HCT116 (cell line): Measurements from ENCODE around the gene PNLIP.

Source experiments
- CEBPB ChIP-seq: IDR thresholded peaks from 2 replicates; pipeline ENCODE4 v1.6.1; 2012; ENCODE audit warnings: low read depth
- EZH2 ChIP-seq: fragments of 200-600 bp; sonication (generic); IDR thresholded peaks from 2 replicates; pipeline ENCODE4 v1.6.1; 2017; ENCODE audit warnings: antibody characterized with exemption, mixed run types
- EZH2phosphoT487 ChIP-seq: fragments of 200-600 bp; IDR thresholded peaks from 2 replicates; pipeline ENCODE4 v1.6.1; 2018; ENCODE audit warnings: antibody characterized with exemption, borderline replicate concordance
- FOSL1 ChIP-seq: IDR thresholded peaks from 2 replicates; pipeline ENCODE4 v1.6.1; 2012; ENCODE audit warnings: low read depth
- JUND ChIP-seq: IDR thresholded peaks from 2 replicates; pipeline ENCODE4 v1.6.1; 2012
- POLR2A ChIP-seq: IDR thresholded peaks from 2 replicates; pipeline ENCODE4 v1.7.0; 2011; ENCODE audit warnings: borderline replicate concordance; ENCODE audit not compliant: insufficient read depth, insufficient read length; ENCODE audit errors: extremely low read depth
- POLR2AphosphoS5 ChIP-seq: IDR thresholded peaks from 2 replicates; pipeline ENCODE4 v1.6.1; 2011; ENCODE audit warnings: mild to moderate bottlenecking, low read depth, low read length, moderate library complexity
- RAD21 ChIP-seq: IDR thresholded peaks from 2 replicates; pipeline ENCODE4 v1.6.1; 2012; ENCODE audit warnings: low read depth, mild to moderate bottlenecking
- SIN3A ChIP-seq: IDR thresholded peaks from 2 replicates; pipeline ENCODE4 v1.6.1; 2012; ENCODE audit warnings: low read depth
- YY1 ChIP-seq: IDR thresholded peaks from 2 replicates; pipeline ENCODE4 v1.6.1; 2011; ENCODE audit warnings: low read length, low read depth, moderate library complexity, mild to moderate bottlenecking; ENCODE audit not compliant: insufficient replicate concordance; ENCODE audit errors: extremely low read depth
- ZNF274 ChIP-seq: fragments of 200-500 bp; sonication (Bioruptor generic); IDR thresholded peaks from 2 replicates; pipeline ENCODE4 v1.6.1; 2014; ENCODE audit warnings: mild to moderate bottlenecking, low read depth, low read length, inconsistent platforms
- TF ChIP-seq, protein P1 (sequence below), 3 experiments: fragments of 200-600 bp in 1 of 3; sonication (generic) in 1 of 3; IDR thresholded peaks in 2 of 3; conservative IDR thresholded peaks in 1 of 3; 2 replicates each; pipeline ENCODE4 v1.5.1; 2012 to 2017; ENCODE audit warnings: low read depth in 2 of 3, low read length in 2 of 3, antibody characterized with exemption in 1 of 3, borderline replicate concordance in 1 of 3, control low read depth in 1 of 3, mild to moderate bottlenecking in 1 of 3, mixed read lengths in 1 of 3, mixed run types in 1 of 3, moderate library complexity in 1 of 3; ENCODE audit not compliant: insufficient read depth in 1 of 3
- TF ChIP-seq, protein P2 (sequence below): IDR thresholded peaks from 2 replicates; pipeline ENCODE4 v1.6.1; 2012

DNA sequence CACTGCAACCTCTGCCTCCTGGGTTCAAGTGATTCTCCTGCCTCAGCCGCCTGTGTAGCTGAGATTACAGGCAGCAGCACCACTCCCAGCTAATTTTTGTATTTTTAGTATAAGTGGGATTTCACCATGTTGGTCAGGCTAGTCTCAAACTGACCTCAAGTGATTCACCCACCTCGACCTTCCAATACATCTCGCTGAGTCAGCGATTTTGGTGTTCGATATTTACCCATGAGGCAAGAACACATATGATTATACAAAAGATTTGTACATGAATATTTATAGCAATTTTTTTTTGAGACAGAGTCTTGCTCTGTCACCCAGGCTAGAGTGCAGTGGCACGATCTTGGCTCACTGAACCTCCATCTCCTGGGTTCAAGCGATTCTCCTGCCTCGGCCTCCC, 19.8 kb downstream of the PNLIP start:
- TF ChIP-seq, protein P1, sequence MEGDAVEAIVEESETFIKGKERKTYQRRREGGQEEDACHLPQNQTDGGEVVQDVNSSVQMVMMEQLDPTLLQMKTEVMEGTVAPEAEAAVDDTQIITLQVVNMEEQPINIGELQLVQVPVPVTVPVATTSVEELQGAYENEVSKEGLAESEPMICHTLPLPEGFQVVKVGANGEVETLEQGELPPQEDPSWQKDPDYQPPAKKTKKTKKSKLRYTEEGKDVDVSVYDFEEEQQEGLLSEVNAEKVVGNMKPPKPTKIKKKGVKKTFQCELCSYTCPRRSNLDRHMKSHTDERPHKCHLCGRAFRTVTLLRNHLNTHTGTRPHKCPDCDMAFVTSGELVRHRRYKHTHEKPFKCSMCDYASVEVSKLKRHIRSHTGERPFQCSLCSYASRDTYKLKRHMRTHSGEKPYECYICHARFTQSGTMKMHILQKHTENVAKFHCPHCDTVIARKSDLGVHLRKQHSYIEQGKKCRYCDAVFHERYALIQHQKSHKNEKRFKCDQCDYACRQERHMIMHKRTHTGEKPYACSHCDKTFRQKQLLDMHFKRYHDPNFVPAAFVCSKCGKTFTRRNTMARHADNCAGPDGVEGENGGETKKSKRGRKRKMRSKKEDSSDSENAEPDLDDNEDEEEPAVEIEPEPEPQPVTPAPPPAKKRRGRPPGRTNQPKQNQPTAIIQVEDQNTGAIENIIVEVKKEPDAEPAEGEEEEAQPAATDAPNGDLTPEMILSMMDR (IDR thresholded peaks at IDR 0.05 in 2 of 3, conservative IDR thresholded peaks at IDR 0.05 in 1 of 3; ENCODE audit: borderline replicate concordance in 1 of 3, insufficient read depth in 1 of 3, low read depth in 2 of 3, low read length in 2 of 3) = no peak
- TF ChIP-seq SIN3A (no peak), YY1 (no peak), POLR2A (no peak), JUND (no peak), POLR2AphosphoS5 (no peak), FOSL1 (no peak), RAD21 (no peak), EZH2 (no peak), ZNF274 (no peak), CEBPB (no peak), EZH2phosphoT487 (no peak)
- TF ChIP-seq, protein P2, sequence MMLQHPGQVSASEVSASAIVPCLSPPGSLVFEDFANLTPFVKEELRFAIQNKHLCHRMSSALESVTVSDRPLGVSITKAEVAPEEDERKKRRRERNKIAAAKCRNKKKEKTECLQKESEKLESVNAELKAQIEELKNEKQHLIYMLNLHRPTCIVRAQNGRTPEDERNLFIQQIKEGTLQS = no peak
